ENCODE data around the gene ETV6. TPM values are rescaled to one million over a fixed set of nuclear protein-coding genes. Genes with fewer than 3 reads are reported as not detected.

The ETV6 gene
- polyA plus RNA-seq, 1 donor (not counting 4 experiments of a cell fraction or from before 2014, with no cell fraction given) = 5.3 TPM

DNA sequence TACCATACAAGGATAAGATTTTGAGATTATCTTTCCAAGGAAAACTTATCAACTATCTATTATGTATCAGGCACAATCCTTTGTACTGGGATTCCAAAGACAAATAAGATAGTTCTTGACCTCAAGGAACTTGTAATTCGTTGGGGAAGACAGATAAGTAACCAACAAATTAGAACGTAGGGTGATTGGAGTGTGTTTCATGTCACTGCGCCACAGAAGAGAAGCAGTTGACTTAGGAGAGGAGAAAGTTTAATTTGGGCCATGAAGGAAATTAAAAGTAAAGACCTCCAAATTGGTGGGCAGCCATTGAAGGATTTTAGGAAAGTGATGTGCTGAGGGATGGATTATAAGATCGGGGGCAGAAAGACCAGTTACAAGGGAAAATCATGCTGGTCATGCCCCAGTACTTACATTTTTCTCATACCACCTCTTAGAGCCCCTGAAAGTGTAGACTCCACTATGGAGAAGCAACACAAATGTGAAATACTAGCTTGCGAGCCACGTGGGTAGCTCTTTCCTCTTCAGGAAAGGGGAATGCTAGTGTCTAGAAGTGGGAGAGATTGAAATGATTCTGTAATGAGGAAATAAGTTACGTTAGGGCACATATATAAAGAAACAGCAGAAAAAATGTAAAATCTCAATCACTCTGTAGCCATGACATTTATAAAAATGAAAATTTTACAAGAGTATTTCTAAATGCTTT, 148.7 kb downstream of the ETV6 start:
- Histone ChIP-seq H3K79me2 (ENCODE audit: control insufficient read depth, insufficient read depth, low read length) (no peaks in the 10 kb centered on the region), H3K27ac (ENCODE audit: control insufficient read depth, insufficient read depth, low read length) (peak overlapping the region; percentile 26), H3K4me3 (ENCODE audit: control insufficient read depth in 2 of 3, extremely low read depth in 1 of 3, insufficient read depth in 2 of 3, low read depth in 1 of 3, low read length in 3 of 3) (no peak overlapping the region), H3K4me2 (ENCODE audit: control insufficient read depth, extremely low read depth, insufficient read depth, low read depth, low read length) (no peak overlapping the region), H3K9me3 (ENCODE audit: control insufficient read depth, low read depth, low read length) (no peaks in the 10 kb centered on the region), H3K9ac (ENCODE audit: control insufficient read depth, extremely low read depth, insufficient read depth, low read length) (no peak overlapping the region), H3K9me1 (ENCODE audit: control insufficient read depth, extremely low read depth, insufficient read depth, low read length) (no peaks in the 10 kb centered on the region), H3K27me3 (ENCODE audit: control insufficient read depth, extremely low read depth, insufficient read depth, low read length) (no peaks in the 10 kb centered on the region), H2AFZ (ENCODE audit: control insufficient read depth, low read length) (no peak overlapping the region), H4K20me1 (ENCODE audit: control insufficient read depth, extremely low read depth, insufficient read depth, low read length) (no peaks in the 10 kb centered on the region), H3K4me1 (ENCODE audit: control insufficient read depth, extremely low read depth, insufficient read depth, low read length) (peaks cover 37% of the 10 kb centered on the region), H3K36me3 (ENCODE audit: control insufficient read depth in 2 of 2, extremely low read depth in 1 of 2, insufficient read depth in 2 of 2, low read length in 2 of 2) (no peaks in the 10 kb centered on the region)
- TF ChIP-seq, protein P1, sequence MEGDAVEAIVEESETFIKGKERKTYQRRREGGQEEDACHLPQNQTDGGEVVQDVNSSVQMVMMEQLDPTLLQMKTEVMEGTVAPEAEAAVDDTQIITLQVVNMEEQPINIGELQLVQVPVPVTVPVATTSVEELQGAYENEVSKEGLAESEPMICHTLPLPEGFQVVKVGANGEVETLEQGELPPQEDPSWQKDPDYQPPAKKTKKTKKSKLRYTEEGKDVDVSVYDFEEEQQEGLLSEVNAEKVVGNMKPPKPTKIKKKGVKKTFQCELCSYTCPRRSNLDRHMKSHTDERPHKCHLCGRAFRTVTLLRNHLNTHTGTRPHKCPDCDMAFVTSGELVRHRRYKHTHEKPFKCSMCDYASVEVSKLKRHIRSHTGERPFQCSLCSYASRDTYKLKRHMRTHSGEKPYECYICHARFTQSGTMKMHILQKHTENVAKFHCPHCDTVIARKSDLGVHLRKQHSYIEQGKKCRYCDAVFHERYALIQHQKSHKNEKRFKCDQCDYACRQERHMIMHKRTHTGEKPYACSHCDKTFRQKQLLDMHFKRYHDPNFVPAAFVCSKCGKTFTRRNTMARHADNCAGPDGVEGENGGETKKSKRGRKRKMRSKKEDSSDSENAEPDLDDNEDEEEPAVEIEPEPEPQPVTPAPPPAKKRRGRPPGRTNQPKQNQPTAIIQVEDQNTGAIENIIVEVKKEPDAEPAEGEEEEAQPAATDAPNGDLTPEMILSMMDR (optimal IDR thresholded peaks at IDR 0.05 in 1 of 3, IDR thresholded peaks at IDR 0.05 in 1 of 3, conservative IDR thresholded peaks at IDR 0.05 in 1 of 3; ENCODE audit: extremely low read depth in 1 of 3, insufficient read depth in 2 of 3, low read length in 3 of 3) = no peak
- TF ChIP-seq EZH2 (IDR thresholded peaks at IDR 0.05; ENCODE audit: low read length) = no peak
- no peak for DNase-seq (ENCODE audit: low read depth, low spot score)
- no peak for FAIRE-seq
- dilution Hi-C loops (cut with MboI; ENCODE audit: extremely low pct_ligation_motif_present, low sequenced_read_pairs) = no loop called here

DNA sequence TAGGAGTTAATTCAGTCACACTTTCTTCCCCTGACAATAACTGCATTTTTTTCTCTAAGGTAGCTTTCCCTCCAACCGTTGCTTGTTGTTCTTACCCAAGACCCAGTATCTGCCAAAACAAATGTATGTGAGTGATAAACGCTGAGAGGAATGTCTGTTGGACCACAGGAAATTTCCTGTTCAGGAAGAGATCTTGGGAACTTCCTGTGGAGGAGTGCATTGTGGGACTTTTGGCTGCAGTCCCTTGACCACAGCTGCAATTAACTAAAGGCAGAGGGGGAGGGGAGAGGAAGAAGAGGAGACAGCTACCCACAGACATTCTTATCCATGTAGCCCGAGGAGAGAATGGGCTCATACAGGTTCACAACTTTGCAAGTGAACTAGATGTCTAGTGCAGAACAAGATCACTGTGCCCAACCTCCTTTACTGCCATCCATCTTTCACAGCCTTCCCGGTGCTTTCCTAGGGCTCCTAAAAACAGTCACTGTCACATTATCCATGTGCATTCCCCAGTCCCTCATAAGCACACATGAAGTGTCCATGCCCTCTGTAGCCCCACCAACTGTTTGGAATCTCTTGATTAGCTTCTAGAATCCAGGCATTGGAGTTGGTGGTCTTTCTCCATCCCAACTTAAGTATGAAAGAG, 149.5 kb downstream of the ETV6 start:
- Histone ChIP-seq H3K4me3 (ENCODE audit: control insufficient read depth in 2 of 3, extremely low read depth in 1 of 3, insufficient read depth in 2 of 3, low read depth in 1 of 3, low read length in 3 of 3) (no peak overlapping the region), H4K20me1 (ENCODE audit: control insufficient read depth, extremely low read depth, insufficient read depth, low read length) (no peaks in the 10 kb centered on the region), H3K9me1 (ENCODE audit: control insufficient read depth, extremely low read depth, insufficient read depth, low read length) (no peaks in the 10 kb centered on the region), H3K9ac (ENCODE audit: control insufficient read depth, extremely low read depth, insufficient read depth, low read length) (no peak overlapping the region), H3K4me1 (ENCODE audit: control insufficient read depth, extremely low read depth, insufficient read depth, low read length) (peaks cover 37% of the 10 kb centered on the region), H3K27me3 (ENCODE audit: control insufficient read depth, extremely low read depth, insufficient read depth, low read length) (no peaks in the 10 kb centered on the region), H3K9me3 (ENCODE audit: control insufficient read depth, low read depth, low read length) (no peaks in the 10 kb centered on the region), H3K4me2 (ENCODE audit: control insufficient read depth, extremely low read depth, insufficient read depth, low read depth, low read length) (peak overlapping the region; percentile 15), H3K36me3 (ENCODE audit: control insufficient read depth in 2 of 2, extremely low read depth in 1 of 2, insufficient read depth in 2 of 2, low read length in 2 of 2) (no peaks in the 10 kb centered on the region), H2AFZ (ENCODE audit: control insufficient read depth, low read length) (no peak overlapping the region), H3K27ac (ENCODE audit: control insufficient read depth, insufficient read depth, low read length) (peak overlapping the region; percentile 26), H3K79me2 (ENCODE audit: control insufficient read depth, insufficient read depth, low read length) (no peaks in the 10 kb centered on the region)
- dilution Hi-C loops (cut with MboI; ENCODE audit: extremely low pct_ligation_motif_present, low sequenced_read_pairs) = no loop called here
- FAIRE-seq = peak; percentile 83
- DNase-seq (ENCODE audit: low read depth, low spot score) = peak; percentile 83
- no peak for TF ChIP-seq EZH2 (IDR thresholded peaks at IDR 0.05; ENCODE audit: low read length)
- TF ChIP-seq, protein P1 (optimal IDR thresholded peaks at IDR 0.05 in 1 of 3, IDR thresholded peaks at IDR 0.05 in 1 of 3, conservative IDR thresholded peaks at IDR 0.05 in 1 of 3; ENCODE audit: extremely low read depth in 1 of 3, insufficient read depth in 2 of 3, low read length in 3 of 3) = no peak
